Uterus (tissue), 4 donors: ENCODE data around the gene SHKBP1. TPM values are rescaled to one million over a fixed set of nuclear protein-coding genes. Genes with fewer than 3 reads are reported as not detected.

Source experiments
- DNase-seq, 2 donors: peaks; one replicate each; pipeline ENCODE4 v3.0.0-alpha.2; 2019 to 2020
- H3K27ac ChIP-seq, 2 donors: fragments of 200-600 bp; sonication (generic); 1 replicate in 1 of 2; 2 replicates in 1 of 2; pipeline ENCODE4 v1.5.1; 2016 to 2018
- H3K27me3 ChIP-seq, 2 donors: fragments of 200-600 bp; sonication (generic); one replicate each; pipeline ENCODE4 v1.5.1; 2018 to 2019; ENCODE audit warnings: control low read depth in 1 of 2
- H3K36me3 ChIP-seq, 2 donors: fragments of 200-600 bp; sonication (generic); one replicate each; pipeline ENCODE4 v1.5.1; 2019; ENCODE audit warnings: control low read depth in 1 of 2
- H3K4me1 ChIP-seq, 2 donors: fragments of 200-600 bp; sonication (generic); one replicate each; pipeline ENCODE4 v1.5.1; 2018 to 2019; ENCODE audit warnings: control low read depth in 1 of 2
- H3K4me3 ChIP-seq, 2 donors: fragments of 200-600 bp; sonication (generic); 1 replicate in 1 of 2; 2 replicates in 1 of 2; pipeline ENCODE4 v1.5.1; 2018 to 2019; ENCODE audit warnings: mild to moderate bottlenecking in 1 of 2
- H3K9me3 ChIP-seq, 2 donors: fragments of 200-600 bp; sonication (generic); one replicate each; pipeline ENCODE4 v1.5.1; 2019; ENCODE audit warnings: control low read depth in 1 of 2
- CTCF ChIP-seq, 4 experiments: fragments of 200-600 bp in 2 of 4; fragments of 450-650 bp in 2 of 4; sonication (generic) in 2 of 4; IDR thresholded peaks; one replicate each; pipeline ENCODE4 v1.5.1; 2016 to 2019; ENCODE audit warnings: antibody characterized with exemption in 4 of 4, mild to moderate bottlenecking in 2 of 4, moderate library complexity in 1 of 4
- POLR2A ChIP-seq, 2 donors: fragments of 450-650 bp; IDR thresholded peaks; one replicate each; pipeline ENCODE4 v1.6.1; 2016; ENCODE audit warnings: antibody characterized with exemption in 2 of 2, mild to moderate bottlenecking in 1 of 2, moderate library complexity in 1 of 2
- intact Hi-C: fragments of 100-400 bp; cut with DNase I; formaldehyde crosslinking; loops from one replicate; pipeline ENCODE4 v1.15.1; 2023; ENCODE audit warnings: low total_unique reads
- total RNA-seq, 4 donors: library from RNA; depleted of rRNA in 3 of 4; stranded (reverse); fragments of >200 nt in 3 of 4; gene quantifications; one replicate each; pipeline versions ENCODE4 v1.1.0 to v1.2.4, GENCODE V29; 2014 to 2023
- donor health status: DM: yes; HTN: yes; CAD: no.

The SHKBP1 gene
- total RNA-seq, 4 donors from 2014 or later: 15.1 to 57.4 (median 21.9) TPM

GRCh38 chr19:40612831-40613689 lies 36.4 kb downstream of the SHKBP1 start:
- peak overlapping the region; percentile 49 to 54 for H3K4me3 ChIP-seq
- peak in 1 of 2 donors; percentile 67 for DNase-seq
- H3K4me1 ChIP-seq: peaks cover 0 to 3% of the 10 kb centered on the region in 2 donors
- H3K36me3 ChIP-seq: no peaks in the 10 kb centered on the region
- no peak for TF ChIP-seq POLR2A (IDR thresholded peaks at IDR 0.05)
- no peak for TF ChIP-seq CTCF (IDR thresholded peaks at IDR 0.05)
- no peaks in the 10 kb centered on the region for H3K9me3 ChIP-seq
- peak overlapping the region; percentile 88 to 92 for H3K27ac ChIP-seq
- no peaks in the 10 kb centered on the region for H3K27me3 ChIP-seq
- intact Hi-C loops: no loop called here

- intact Hi-C loops: no loop called here
- no peaks in the 10 kb centered on the region for H3K27me3 ChIP-seq
- peaks cover 0 to 3% of the 10 kb centered on the region in 2 donors for H3K4me1 ChIP-seq
- no peaks in the 10 kb centered on the region for H3K36me3 ChIP-seq
- DNase-seq: peak; percentile 85 to 88
- peak overlapping the region; percentile 88 to 92 for H3K27ac ChIP-seq
- TF ChIP-seq CTCF (IDR thresholded peaks at IDR 0.05): no peak
- TF ChIP-seq POLR2A (IDR thresholded peaks at IDR 0.05): peak; percentile 17 to 36
- peak overlapping the region; percentile 49 to 54 for H3K4me3 ChIP-seq
- no peaks in the 10 kb centered on the region for H3K9me3 ChIP-seq
Observed at GRCh38 chr19:40613690-40614621, 37.3 kb downstream of the SHKBP1 start.

DNA sequence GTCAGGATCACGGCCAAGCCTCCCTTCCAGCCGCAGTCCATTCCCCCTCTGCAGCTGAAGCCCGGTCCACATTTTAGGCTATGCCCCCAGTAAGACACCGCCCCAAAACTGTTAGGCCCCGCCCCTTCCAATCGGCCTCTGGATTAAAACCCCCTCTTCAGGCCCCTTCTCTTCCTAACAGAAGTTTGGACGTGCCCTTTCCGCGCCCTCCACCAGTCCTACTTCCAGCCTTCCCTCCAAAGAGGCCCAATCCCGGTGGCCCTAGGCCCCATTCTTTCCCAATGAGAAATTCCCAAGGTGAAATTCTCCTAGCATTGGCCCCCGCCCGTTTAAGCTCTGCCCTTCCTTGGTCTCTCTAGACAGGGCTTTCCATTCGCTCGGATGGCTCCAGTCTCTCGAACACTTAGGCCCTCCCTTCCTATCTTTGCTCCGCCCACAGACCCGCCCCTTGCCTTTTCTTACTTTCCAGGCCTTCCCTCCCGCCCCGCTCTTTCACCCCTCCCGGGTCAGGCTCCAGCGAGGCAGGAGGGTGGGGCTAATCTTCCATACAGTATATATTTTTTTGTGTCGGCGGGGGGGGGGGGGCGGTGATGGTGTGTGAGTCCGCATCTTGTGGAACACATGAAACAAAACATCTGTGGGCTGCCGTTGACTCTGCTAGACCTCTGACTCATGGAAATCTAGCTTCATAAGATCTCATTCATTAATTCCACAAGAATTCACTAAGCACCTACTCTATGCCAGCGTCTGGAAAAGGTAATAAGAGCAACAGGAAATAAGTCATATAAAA lies 38.1 kb downstream of the SHKBP1 start:
- TF ChIP-seq CTCF (IDR thresholded peaks at IDR 0.05) (peak in 1 of 4 experiments; percentile 8), POLR2A (IDR thresholded peaks at IDR 0.05) (peak; percentile 16 to 22)
- no peaks in the 10 kb centered on the region for H3K36me3 ChIP-seq
- DNase-seq: peak; percentile 90 to 94
- peak overlapping the region; percentile 88 to 92 for H3K27ac ChIP-seq
- peak overlapping the region; percentile 49 to 54 for H3K4me3 ChIP-seq
- intact Hi-C loops: no loop called here
- no peaks in the 10 kb centered on the region for H3K27me3 ChIP-seq
- H3K4me1 ChIP-seq: peaks cover 0 to 3% of the 10 kb centered on the region in 2 donors
- H3K9me3 ChIP-seq: no peaks in the 10 kb centered on the region

DNA sequence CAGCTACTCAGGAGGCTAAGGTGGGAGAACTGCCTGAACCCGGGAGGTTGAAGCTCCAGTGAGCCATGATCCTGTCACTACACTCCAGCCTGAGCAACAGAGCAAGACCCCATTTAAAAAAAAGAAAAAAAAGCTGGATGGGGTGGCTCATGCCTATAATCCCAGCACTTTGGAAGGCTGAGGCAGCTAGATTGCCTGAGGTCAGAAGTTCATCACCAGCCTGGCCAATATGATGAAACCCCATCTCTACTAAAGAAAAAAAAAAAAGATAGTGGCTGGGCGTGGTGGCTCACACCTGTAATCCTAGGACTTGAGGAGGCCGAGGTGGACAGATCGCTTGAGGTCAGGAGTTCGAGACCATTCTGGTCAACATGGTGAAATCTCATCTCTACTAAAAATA lies 39.5 kb downstream of the SHKBP1 start:
- H3K4me3 ChIP-seq: no peak overlapping the region
- peaks cover 0 to 3% of the 10 kb centered on the region in 2 donors for H3K4me1 ChIP-seq
- no peaks in the 10 kb centered on the region for H3K27me3 ChIP-seq
- no peak for DNase-seq
- H3K27ac ChIP-seq: peak overlapping the region in 1 of 2 donors; percentile 92
- intact Hi-C loops: no loop called here
- TF ChIP-seq CTCF (IDR thresholded peaks at IDR 0.05) (no peak), POLR2A (IDR thresholded peaks at IDR 0.05) (no peak)
- H3K9me3 ChIP-seq: no peaks in the 10 kb centered on the region
- H3K36me3 ChIP-seq: no peaks in the 10 kb centered on the region
